ENCODE results near the gene NOTCH2. TPM values are rescaled to one million over a fixed set of nuclear protein-coding genes. Genes with fewer than 3 reads are reported as not detected.
A peak's percentile ranks its signal among the peaks of the same experiment; 100 is the strongest.
"Not testable (repeated sequence)": the region's sequence is repeated elsewhere in the genome, so short reads cannot be mapped to it uniquely, and the experiment has no call there.

NOTCH2 gene
- total RNA-seq: 100 to 1,000 TPM in 2 of 4 donors, 10 to 100 TPM in 2; 91.1 to 148 (median 112) TPM

DNA sequence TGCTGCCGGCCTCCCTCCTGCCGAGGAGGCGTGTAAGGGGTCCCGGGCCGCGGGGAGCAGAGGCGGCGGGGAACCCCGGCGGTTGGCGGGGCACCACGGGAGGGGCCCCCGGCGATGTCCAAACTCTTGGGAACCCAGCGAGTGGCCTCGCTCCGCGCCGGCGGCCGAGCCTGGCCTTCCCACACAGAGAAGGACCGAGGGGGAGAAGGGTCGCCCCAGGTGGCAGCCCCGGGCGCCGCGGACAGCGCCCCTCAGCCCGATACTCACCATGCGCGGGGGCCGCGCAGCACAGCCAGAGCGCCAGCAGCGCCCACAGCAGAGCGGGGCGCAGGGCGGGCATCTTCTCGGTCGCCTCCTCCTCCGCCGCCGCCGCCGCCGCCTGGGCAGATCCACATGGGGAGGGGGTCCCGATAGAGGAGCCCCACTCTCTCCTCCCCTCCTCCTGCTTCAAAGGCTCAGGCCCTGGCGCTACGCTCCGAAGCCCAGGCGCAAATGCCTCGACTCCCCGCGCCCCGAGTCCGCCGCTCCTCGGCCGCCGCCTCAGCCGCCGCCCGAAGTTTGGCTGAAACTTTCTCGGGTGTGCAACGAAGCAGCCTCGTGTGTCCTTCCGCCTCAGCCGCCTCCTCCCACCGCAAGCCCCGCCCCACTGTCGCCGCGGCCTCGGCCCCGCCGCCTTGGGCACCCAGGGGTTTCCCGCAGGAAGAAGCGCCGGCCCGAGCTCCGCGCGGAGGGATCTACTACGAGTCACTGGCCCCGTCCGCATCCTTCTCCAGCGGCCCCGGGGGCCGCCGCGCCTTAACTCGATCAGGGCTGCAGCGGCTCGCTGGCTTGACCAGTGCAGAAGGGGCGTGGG is at the start of gene NOTCH2:
Gene NOTCH2 (minus strand): TSS at position 596 of the 853 bp plus-strand sequence. CDS start 256 bp downstream, at position 340.
- intact Hi-C loops (cut with DNase I); H3K36me3 ChIP-seq; H3K27me3 ChIP-seq; H3K9me3 ChIP-seq: not testable (repeated sequence)
- H3K4me1 ChIP-seq: peaks cover 0 to 20% (median 4%) of the 10 kb centered on the region in 4 donors
- H3K27ac ChIP-seq (replicated peaks in 1 of 4): peak within 1 kb of the TSS; percentile 89 to 91 (median 90)
- peak; percentile 88 for DNase-seq (ENCODE audit: extremely low spot score)
- no CpG with 5 or more reads among the region's 95 CpGs for WGBS
- TF ChIP-seq POLR2AphosphoS5 (IDR thresholded peaks at IDR 0.05): peak in 1 of 2 donors; percentile 63
- peak within 1 kb of the TSS; percentile 67 to 78 (median 74) for H3K4me3 ChIP-seq

DNA sequence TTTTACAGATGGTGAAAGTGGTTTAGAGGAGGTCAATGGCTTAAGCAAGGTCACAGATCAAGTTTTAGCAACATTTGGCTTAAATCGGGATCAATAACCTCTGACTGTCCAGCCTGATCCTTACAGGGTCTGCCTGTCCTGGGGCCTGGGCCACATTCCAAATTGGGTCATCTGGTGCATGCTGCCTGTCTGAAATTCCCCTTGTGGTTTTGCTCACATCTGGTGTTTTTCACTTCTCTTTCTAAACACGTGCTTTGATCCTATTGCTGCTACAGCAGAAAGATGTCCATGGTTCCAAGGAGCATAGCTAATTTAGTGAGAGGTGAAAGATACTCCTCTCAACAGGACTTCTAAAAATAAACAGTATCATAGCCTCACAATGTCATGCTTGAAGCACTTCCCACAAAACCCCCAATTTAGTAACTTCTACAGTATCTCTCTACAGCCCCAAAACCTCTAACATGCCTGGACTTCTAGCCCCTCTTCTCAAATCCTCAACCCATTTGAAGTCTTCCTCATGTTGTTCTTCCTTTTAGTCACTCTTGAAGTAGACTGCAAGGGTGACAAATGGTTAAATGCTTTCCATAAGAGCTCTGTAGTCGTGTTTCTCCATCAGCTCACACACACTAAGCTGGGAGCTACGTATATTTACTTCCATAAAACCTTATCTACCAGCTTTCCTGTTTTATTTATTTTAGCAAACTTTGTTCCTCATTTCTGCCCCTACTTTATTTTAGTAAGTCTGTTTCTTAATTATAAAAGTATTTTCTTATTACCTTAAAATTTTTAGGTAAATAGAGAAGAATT is 48.1 kb upstream of the NOTCH2 start:
- DNase-seq (ENCODE audit: extremely low spot score); intact Hi-C loops (cut with DNase I): not testable (repeated sequence)

DNA sequence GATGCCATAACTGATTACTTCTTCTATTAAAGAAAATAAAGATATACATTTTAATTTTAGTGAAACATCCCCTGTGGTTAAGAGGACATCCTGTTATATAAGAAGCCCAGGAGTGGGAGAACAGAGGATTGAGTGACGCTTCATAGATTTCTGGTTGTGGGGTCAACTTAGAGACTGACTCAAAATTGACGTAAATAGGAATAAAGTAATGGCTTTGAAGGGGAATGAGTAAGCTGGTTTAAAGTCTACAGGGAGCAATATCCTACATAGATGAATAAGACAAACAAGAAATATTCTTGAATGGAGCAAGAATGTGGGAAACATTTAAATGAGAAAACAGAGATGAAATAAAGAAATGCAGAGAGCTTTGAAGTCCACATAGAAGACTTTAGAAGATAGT is 46.6 kb upstream of the NOTCH2 start:
- H3K27ac ChIP-seq (replicated peaks in 1 of 4); H3K4me3 ChIP-seq; H3K36me3 ChIP-seq; H3K9me3 ChIP-seq; intact Hi-C loops (cut with DNase I); H3K4me1 ChIP-seq; H3K27me3 ChIP-seq; DNase-seq (ENCODE audit: extremely low spot score): not testable (repeated sequence)
- WGBS: 98% methylated on average over 2 of the region's 2 CpGs

More for the DNA sequence above, 48.1 kb upstream of the NOTCH2 start:
- H3K27ac ChIP-seq (replicated peaks in 1 of 4); H3K36me3 ChIP-seq; H3K4me1 ChIP-seq; H3K27me3 ChIP-seq; H3K9me3 ChIP-seq; H3K4me3 ChIP-seq: not testable (repeated sequence)
- WGBS: 43% methylated on average over 2 of the region's 4 CpGs

DNA sequence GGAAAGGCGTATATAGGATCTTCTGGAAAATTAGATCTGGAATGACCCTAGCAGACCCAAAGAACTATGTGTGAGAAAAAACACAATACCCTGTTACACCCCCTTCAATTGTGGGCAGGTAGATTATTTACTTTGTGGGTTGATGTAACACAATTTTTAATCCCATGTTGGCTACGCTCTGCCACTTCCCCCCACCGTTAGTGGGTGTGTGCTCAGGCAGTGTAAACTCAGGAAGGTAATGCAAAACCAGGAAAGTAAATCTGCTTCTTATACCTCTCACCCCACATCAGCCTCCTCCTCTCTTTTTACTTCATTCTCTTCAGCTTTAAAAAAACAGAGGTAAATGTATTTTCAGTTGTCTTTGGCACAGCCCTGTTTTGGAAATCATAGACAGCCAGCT is 43.7 kb upstream of the NOTCH2 start:
- H3K4me1 ChIP-seq; DNase-seq (ENCODE audit: extremely low spot score); H3K27ac ChIP-seq (replicated peaks in 1 of 4); H3K27me3 ChIP-seq; H3K9me3 ChIP-seq; H3K4me3 ChIP-seq; intact Hi-C loops (cut with DNase I); H3K36me3 ChIP-seq: not testable (repeated sequence)
- WGBS: no CpG with 5 or more reads among the region's 3 CpGs

DNA sequence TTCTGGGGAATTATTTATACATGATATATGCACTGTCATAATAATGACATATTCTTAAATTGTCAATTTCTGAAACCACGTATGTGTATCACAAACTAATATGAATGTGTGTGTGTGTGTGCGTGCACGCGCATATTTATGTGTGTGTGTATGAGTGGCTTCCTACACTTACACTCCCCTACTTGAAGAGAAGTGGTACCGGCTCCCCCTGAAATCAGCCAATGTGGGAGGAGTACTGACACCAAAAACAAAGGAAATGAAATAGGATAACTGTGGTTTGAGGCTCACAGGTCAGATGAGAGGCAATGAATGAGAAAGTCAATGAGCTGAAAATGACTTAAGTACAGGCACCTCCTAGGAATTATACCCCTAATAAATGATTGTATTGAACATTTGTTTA is 42.8 kb upstream of the NOTCH2 start:
- not testable (repeated sequence) for H3K36me3 ChIP-seq
- WGBS: 94% methylated on average over 5 of the region's 5 CpGs

DNA sequence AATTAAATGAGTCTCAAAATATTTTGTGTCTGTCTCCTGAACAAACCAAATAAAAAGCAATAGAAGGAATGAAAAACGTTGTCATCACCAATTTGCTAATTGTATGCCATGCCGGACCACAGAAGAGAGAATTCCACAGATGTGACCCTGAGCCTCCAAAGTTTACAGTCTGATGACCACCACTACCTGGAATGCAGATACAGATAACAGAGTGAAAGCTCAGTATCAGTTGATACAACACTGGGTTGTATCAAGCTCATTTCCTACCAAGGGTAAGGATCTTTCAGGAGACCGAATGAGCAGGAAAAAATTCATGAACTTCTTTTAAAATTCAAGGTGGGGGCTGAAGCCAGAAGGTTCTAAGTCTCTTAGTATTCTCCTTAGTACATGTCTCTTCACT is 42.3 kb upstream of the NOTCH2 start:
- intact Hi-C loops (cut with DNase I); H3K4me3 ChIP-seq: not testable (repeated sequence)

More for the DNA sequence above, 42.8 kb upstream of the NOTCH2 start:
- intact Hi-C loops (cut with DNase I); H3K4me3 ChIP-seq; H3K27ac ChIP-seq (replicated peaks in 1 of 4); DNase-seq (ENCODE audit: extremely low spot score); H3K4me1 ChIP-seq; H3K9me3 ChIP-seq; H3K27me3 ChIP-seq: not testable (repeated sequence)

DNA sequence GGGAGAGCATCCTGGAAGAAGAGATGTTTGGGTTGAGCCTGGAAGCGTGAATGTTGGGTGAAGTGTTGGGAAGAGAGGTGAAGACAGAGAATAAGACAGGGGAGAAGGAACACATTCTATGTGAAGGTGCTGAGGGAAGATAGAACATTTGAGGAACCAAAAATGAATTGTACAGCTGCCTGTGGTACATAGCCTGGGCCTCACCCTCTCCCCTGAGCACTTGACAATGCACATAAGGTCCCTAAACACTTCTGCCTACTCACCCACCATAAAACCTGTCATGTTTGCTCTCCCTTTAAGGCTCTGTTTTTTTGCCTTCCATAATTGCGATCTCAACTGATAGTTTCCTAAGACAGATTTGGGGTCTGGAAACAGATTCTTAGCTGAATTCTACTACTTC is 41.5 kb upstream of the NOTCH2 start:
- WGBS: 100% methylated on average over 1 of the region's 2 CpGs
- H3K36me3 ChIP-seq; H3K27me3 ChIP-seq; DNase-seq (ENCODE audit: extremely low spot score); H3K9me3 ChIP-seq; H3K27ac ChIP-seq (replicated peaks in 1 of 4); H3K4me3 ChIP-seq; intact Hi-C loops (cut with DNase I); H3K4me1 ChIP-seq: not testable (repeated sequence)

More for the DNA sequence above, 42.3 kb upstream of the NOTCH2 start:
- H3K27ac ChIP-seq (replicated peaks in 1 of 4); H3K4me1 ChIP-seq; H3K36me3 ChIP-seq; H3K27me3 ChIP-seq; DNase-seq (ENCODE audit: extremely low spot score); H3K9me3 ChIP-seq: not testable (repeated sequence)
- no CpG with 5 or more reads among the region's 3 CpGs for WGBS

DNA sequence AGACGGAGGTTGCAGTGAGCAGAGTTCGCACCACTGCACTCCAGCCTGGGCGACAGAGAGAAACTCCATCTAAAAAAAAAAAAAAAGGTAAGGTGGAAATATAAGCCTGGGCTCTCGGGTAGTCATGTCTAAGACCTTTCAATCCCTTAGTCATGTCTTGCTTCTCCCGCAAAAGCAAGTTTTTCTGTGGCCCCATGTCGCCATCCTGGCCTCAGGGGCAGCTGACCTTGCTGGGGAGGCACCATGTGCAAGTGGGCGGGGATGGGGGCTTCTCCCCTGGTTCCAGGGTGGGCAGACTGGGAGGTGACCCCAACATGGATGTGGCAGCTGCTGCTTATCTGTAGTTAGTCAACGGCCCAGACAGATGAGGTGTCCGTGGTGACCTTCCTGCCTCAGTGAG is 40.2 kb upstream of the NOTCH2 start:
- H3K27ac ChIP-seq (replicated peaks in 1 of 4); H3K4me3 ChIP-seq; H3K27me3 ChIP-seq; H3K9me3 ChIP-seq; H3K4me1 ChIP-seq; DNase-seq (ENCODE audit: extremely low spot score); intact Hi-C loops (cut with DNase I); H3K36me3 ChIP-seq: not testable (repeated sequence)
- 96% methylated on average over 7 of the region's 9 CpGs for WGBS

DNA sequence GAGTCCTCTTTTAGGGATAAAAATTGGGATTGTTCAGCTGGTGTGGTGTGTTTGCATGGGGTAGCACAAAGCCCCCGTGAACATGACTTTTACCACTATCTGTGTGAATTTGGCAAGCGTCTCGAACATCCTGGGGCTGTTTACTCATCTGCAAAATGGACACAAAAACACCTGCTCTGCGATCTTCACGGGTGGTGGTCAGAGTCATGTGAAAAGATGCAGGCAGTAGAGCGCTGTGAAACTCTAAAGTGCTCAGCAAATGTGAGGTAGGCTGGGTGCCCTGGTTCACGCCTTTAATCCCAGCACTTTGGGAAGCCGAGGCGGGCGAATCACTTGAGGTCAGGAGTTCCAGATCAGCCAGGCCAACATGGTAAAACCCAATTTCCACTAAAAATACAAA is 39.7 kb upstream of the NOTCH2 start:
- H3K4me3 ChIP-seq; H3K9me3 ChIP-seq; DNase-seq (ENCODE audit: extremely low spot score); H3K27ac ChIP-seq (replicated peaks in 1 of 4); intact Hi-C loops (cut with DNase I); H3K27me3 ChIP-seq; H3K36me3 ChIP-seq; H3K4me1 ChIP-seq: not testable (repeated sequence)
- 92% methylated on average over 9 of the region's 10 CpGs for WGBS

DNA sequence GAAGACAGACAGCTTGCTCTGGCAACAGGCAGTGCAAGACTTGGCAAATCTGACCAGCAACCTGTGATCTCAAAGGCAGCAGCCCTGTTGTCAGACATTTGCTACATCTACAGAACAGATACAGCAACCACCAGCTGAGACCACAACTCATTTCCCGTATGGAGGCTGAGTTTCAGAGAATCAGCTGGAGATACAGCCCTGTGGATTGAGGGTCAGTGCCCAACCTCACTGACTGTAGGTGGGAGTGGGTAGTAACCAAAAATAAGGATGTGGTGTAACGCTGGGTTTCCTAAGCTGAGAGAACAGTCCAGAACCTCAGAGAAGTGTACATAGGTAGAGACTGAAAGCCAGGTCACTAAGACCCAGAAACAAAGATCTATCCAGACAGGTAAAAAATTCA is 35.8 kb upstream of the NOTCH2 start:
- H3K27ac ChIP-seq (replicated peaks in 1 of 4); H3K4me3 ChIP-seq; DNase-seq (ENCODE audit: extremely low spot score); H3K27me3 ChIP-seq; intact Hi-C loops (cut with DNase I); H3K4me1 ChIP-seq; H3K9me3 ChIP-seq; H3K36me3 ChIP-seq: not testable (repeated sequence)
- WGBS: 85% methylated on average over 1 of the region's 2 CpGs

DNA sequence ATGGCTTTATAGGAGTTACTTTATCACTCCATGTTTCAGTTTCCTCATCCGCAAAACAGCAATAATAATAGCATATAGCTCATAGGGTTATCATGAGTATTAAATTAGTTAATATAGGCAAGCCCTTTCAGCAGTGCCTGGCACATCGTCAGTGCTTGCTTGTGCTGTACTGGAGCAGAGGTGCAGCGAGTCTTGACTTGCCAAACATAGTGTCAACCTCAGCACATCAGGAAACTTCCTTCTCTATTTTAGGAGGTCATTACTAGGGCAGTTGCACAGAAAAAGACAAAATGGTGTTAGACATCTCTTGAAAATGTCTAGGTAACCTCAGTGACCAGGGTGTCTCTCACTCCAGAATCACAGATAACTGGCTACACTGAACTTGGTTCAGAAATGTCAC is 34.3 kb upstream of the NOTCH2 start:
- no CpG with 5 or more reads among the region's 3 CpGs for WGBS
- H3K4me1 ChIP-seq; intact Hi-C loops (cut with DNase I); H3K27ac ChIP-seq (replicated peaks in 1 of 4); H3K4me3 ChIP-seq; H3K36me3 ChIP-seq; H3K9me3 ChIP-seq; H3K27me3 ChIP-seq; DNase-seq (ENCODE audit: extremely low spot score): not testable (repeated sequence)

DNA sequence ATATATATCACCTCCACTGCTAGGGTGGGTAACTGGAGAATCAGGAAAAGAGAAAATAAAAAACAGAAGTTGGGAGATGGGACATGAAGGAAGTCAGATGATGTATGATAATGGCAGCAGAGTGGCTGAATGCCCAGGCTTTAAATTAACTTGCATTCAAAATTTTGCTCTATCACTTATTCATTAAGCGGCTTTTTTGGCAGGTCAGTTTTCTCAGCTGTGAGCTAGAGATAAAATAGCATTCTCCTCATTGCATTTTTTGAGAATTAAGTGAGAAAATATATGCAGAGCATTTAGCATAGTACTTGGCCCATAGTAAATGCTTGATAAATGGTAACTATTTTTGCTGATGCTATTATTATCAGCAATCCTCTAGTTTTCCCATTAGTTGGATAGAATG is 32.1 kb upstream of the NOTCH2 start:
- H3K4me3 ChIP-seq; H3K27me3 ChIP-seq; H3K36me3 ChIP-seq; H3K4me1 ChIP-seq; H3K9me3 ChIP-seq; intact Hi-C loops (cut with DNase I); H3K27ac ChIP-seq (replicated peaks in 1 of 4); DNase-seq (ENCODE audit: extremely low spot score): not testable (repeated sequence)
- WGBS: 60% methylated on average over 1 of the region's 1 CpG

Measured in esophagus muscularis mucosa (tissue), 4 donors.